WTC11 (cell line): ENCODE results near the gene MAML2. TPM values are rescaled to one million over a fixed set of nuclear protein-coding genes. Genes with fewer than 3 reads are reported as not detected.

Experiments used
- ATAC-seq: fragments of 200-7000 bp; cut with Tn5 transposase; 2 replicates; pipeline ENCODE4 v1.10.0; 2021; ENCODE audit warnings: mild to moderate bottlenecking, moderate library complexity
- CTCF ChIA-PET: fragments of 300-600 bp; sonication (Branson Sonifier 250); formaldehyde crosslinking; loops from one replicate; lab custom pipeline; 2021; ENCODE audit warnings: antibody characterized with exemption; lab: Charles Lee
- POLR2A ChIA-PET: fragments of 350-600 bp; sonication (Branson Sonifier 250); formaldehyde crosslinking; loops from one replicate; lab custom pipeline; 2021; ENCODE audit warnings: antibody characterized with exemption; lab: Charles Lee
- DNase-seq: peaks from one replicate; pipeline ENCODE4 v3.0.0; 2021; ENCODE audit warnings: low spot score
- H3K27ac Mint-ChIP-seq: 2 replicates; pipeline ENCODE4 v1.8.0; 2021; ENCODE audit warnings: mixed read lengths
- H3K27me3 Mint-ChIP-seq: 2 replicates; pipeline ENCODE4 v1.8.0; 2021; ENCODE audit warnings: low read depth, mild to moderate bottlenecking, moderate library complexity, mixed read lengths
- H3K36me3 Mint-ChIP-seq: 2 replicates; pipeline ENCODE4 v1.8.0; 2021; ENCODE audit warnings: mixed read lengths
- H3K4me1 Mint-ChIP-seq: 2 replicates; pipeline ENCODE4 v1.8.0; 2022; ENCODE audit warnings: mixed read lengths
- H3K4me3 Mint-ChIP-seq: 2 replicates; pipeline ENCODE4 v1.8.0; 2021; ENCODE audit warnings: mild to moderate bottlenecking, moderate library complexity, mixed read lengths
- H3K9me3 Mint-ChIP-seq: 2 replicates; pipeline ENCODE4 v1.8.0; 2021; ENCODE audit warnings: mixed read lengths
- ATF6 ChIP-seq: sonication (generic); formaldehyde crosslinking; IDR thresholded peaks from 2 replicates; pipeline ENCODE4 v1.8.1; 2023; ENCODE audit warnings: mild to moderate bottlenecking, missing genetic modification reagents
- CTCF ChIP-seq: fragments of 200-600 bp; IDR thresholded peaks from 2 replicates; pipeline ENCODE4 v1.8.0; 2022; ENCODE audit warnings: antibody characterized with exemption
- E2F5 ChIP-seq: sonication (generic); formaldehyde crosslinking; IDR thresholded peaks from 2 replicates; pipeline ENCODE4 v1.8.1; 2022; ENCODE audit warnings: mild to moderate bottlenecking, moderate library complexity, missing genetic modification reagents
- ETV6 ChIP-seq: sonication (generic); formaldehyde crosslinking; IDR thresholded peaks from 2 replicates; pipeline ENCODE4 v1.8.1; 2022; ENCODE audit warnings: mild to moderate bottlenecking, missing genetic modification reagents
- FOXJ3 ChIP-seq: sonication (generic); formaldehyde crosslinking; IDR thresholded peaks from 2 replicates; pipeline ENCODE4 v1.9.0; 2021; ENCODE audit warnings: missing genetic modification reagents, mild to moderate bottlenecking, borderline replicate concordance
- MYBL2 ChIP-seq: sonication (generic); formaldehyde crosslinking; IDR thresholded peaks from 2 replicates; pipeline ENCODE4 v1.8.1; 2023; ENCODE audit warnings: mild to moderate bottlenecking, moderate library complexity, missing genetic modification reagents
- NFATC4 ChIP-seq: fragments of 250-450 bp; sonication (Bioruptor Pico); IDR thresholded peaks from 2 replicates; pipeline ENCODE4 v1.9.0; 2021; ENCODE audit warnings: mild to moderate bottlenecking
- OVOL2 ChIP-seq: fragments of 250-450 bp; sonication (Bioruptor Pico); IDR thresholded peaks from 2 replicates; pipeline ENCODE4 v1.9.0; 2021; ENCODE audit warnings: mild to moderate bottlenecking, borderline replicate concordance
- RELA ChIP-seq: sonication (generic); formaldehyde crosslinking; IDR thresholded peaks from 2 replicates; pipeline ENCODE4 v1.8.1; 2022; ENCODE audit warnings: missing genetic modification reagents, mild to moderate bottlenecking, borderline replicate concordance
- SP1 ChIP-seq: sonication (generic); formaldehyde crosslinking; conservative IDR thresholded peaks from 2 replicates; pipeline ENCODE4 v1.8.1; 2022; ENCODE audit warnings: missing genetic modification reagents
- ZNF281 ChIP-seq: sonication (generic); formaldehyde crosslinking; IDR thresholded peaks from 2 replicates; pipeline ENCODE4 v1.8.0; 2023; ENCODE audit warnings: mild to moderate bottlenecking, missing genetic modification reagents
- ZNF423 ChIP-seq: fragments of 250-450 bp; sonication (Bioruptor Pico); IDR thresholded peaks from 2 replicates; pipeline ENCODE4 v2.1.2; 2022; ENCODE audit warnings: mild to moderate bottlenecking, moderate library complexity
- ZNF671 ChIP-seq: fragments of 250-450 bp; sonication (Bioruptor Pico); IDR thresholded peaks from 2 replicates; pipeline ENCODE4 v1.8.0; 2021; ENCODE audit warnings: mild to moderate bottlenecking
- total RNA-seq: library from RNA; stranded (reverse); gene quantifications from 3 replicates; pipeline ENCODE4 v1.2.3, GENCODE V29; 2021
- TF ChIP-seq, protein P1 (sequence below): sonication (generic); formaldehyde crosslinking; IDR thresholded peaks from 2 replicates; pipeline ENCODE4 v1.8.1; 2022; ENCODE audit warnings: low read depth, missing genetic modification reagents, borderline replicate concordance
- TF ChIP-seq, protein P2 (sequence below): fragments of 250-450 bp; sonication (Bioruptor Pico); IDR thresholded peaks from 2 replicates; pipeline ENCODE4 v1.9.0; 2021; ENCODE audit warnings: mild to moderate bottlenecking
- TF ChIP-seq, protein P3 (sequence below): sonication (generic); formaldehyde crosslinking; IDR thresholded peaks from 2 replicates; pipeline ENCODE4 v1.8.0; 2022; ENCODE audit warnings: mild to moderate bottlenecking, missing genetic modification reagents

MAML2 gene
- total RNA-seq, 1 experiment from 2014 or later, result 8.1 TPM

DNA sequence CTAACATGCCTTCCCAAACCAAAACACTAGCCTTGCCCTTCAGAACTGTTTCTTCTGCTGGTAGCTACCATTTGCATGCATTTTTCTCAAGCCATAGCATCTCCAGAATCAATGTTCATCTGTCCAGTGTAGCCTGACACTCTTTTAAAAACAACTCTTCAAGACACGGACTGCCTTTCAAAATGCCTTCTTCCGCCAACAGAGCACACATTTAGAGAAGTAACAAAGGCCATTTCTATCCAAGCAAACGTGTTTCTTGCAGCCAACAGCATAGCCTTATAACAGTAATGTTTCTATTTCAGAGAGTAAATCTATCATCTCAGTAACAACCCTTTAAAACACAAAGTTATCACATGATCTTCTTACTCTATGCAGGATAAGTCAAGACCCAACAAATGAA is 275.8 kb downstream of the MAML2 start (continued):
- TF ChIP-seq E2F5 (CRISPR knock-in tag) (no peak), NFATC4 (CRISPR knock-in tag) (no peak)

- Mint-ChIP-seq H3K4me1 (peaks cover 9% of the 10 kb centered on the region; the same call in 1 of the 2 replicates), H3K27me3 (no peaks in the 10 kb centered on the region), H3K9me3 (no peaks in the 10 kb centered on the region), H3K36me3 (no peaks in the 10 kb centered on the region), H3K4me3 (no peak overlapping the region), H3K27ac (no peak overlapping the region)
- DNase-seq, result no peak
- TF ChIP-seq SP1 (no peak), RELA (no peak), OVOL2 (CRISPR knock-in tag) (no peak), FOXJ3 (no peak), ETV6 (CRISPR knock-in tag) (no peak), ZNF423 (CRISPR knock-in tag) (no peak), MYBL2 (CRISPR knock-in tag) (no peak), ZNF671 (CRISPR knock-in tag) (no peak)
- TF ChIP-seq, protein P1, sequence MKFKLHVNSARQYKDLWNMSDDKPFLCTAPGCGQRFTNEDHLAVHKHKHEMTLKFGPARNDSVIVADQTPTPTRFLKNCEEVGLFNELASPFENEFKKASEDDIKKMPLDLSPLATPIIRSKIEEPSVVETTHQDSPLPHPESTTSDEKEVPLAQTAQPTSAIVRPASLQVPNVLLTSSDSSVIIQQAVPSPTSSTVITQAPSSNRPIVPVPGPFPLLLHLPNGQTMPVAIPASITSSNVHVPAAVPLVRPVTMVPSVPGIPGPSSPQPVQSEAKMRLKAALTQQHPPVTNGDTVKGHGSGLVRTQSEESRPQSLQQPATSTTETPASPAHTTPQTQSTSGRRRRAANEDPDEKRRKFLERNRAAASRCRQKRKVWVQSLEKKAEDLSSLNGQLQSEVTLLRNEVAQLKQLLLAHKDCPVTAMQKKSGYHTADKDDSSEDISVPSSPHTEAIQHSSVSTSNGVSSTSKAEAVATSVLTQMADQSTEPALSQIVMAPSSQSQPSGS, result no peak
- TF ChIP-seq, protein P2, sequence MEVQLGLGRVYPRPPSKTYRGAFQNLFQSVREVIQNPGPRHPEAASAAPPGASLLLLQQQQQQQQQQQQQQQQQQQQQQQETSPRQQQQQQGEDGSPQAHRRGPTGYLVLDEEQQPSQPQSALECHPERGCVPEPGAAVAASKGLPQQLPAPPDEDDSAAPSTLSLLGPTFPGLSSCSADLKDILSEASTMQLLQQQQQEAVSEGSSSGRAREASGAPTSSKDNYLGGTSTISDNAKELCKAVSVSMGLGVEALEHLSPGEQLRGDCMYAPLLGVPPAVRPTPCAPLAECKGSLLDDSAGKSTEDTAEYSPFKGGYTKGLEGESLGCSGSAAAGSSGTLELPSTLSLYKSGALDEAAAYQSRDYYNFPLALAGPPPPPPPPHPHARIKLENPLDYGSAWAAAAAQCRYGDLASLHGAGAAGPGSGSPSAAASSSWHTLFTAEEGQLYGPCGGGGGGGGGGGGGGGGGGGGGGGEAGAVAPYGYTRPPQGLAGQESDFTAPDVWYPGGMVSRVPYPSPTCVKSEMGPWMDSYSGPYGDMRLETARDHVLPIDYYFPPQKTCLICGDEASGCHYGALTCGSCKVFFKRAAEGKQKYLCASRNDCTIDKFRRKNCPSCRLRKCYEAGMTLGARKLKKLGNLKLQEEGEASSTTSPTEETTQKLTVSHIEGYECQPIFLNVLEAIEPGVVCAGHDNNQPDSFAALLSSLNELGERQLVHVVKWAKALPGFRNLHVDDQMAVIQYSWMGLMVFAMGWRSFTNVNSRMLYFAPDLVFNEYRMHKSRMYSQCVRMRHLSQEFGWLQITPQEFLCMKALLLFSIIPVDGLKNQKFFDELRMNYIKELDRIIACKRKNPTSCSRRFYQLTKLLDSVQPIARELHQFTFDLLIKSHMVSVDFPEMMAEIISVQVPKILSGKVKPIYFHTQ (CRISPR knock-in tag), result no peak
- TF ChIP-seq, protein P3, sequence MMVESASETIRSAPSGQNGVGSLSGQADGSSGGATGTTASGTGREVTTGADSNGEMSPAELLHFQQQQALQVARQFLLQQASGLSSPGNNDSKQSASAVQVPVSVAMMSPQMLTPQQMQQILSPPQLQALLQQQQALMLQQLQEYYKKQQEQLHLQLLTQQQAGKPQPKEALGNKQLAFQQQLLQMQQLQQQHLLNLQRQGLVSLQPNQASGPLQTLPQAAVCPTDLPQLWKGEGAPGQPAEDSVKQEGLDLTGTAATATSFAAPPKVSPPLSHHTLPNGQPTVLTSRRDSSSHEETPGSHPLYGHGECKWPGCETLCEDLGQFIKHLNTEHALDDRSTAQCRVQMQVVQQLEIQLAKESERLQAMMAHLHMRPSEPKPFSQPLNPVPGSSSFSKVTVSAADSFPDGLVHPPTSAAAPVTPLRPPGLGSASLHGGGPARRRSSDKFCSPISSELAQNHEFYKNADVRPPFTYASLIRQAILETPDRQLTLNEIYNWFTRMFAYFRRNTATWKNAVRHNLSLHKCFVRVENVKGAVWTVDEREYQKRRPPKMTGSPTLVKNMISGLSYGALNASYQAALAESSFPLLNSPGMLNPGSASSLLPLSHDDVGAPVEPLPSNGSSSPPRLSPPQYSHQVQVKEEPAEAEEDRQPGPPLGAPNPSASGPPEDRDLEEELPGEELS (CRISPR knock-in tag), result no peak
- ATAC-seq, result no peak
- CTCF ChIA-PET, result no interaction called here
- POLR2A ChIA-PET, result interaction anchor here (0.6 kb wide), 1 partner anchor 211 kb away, joined by 3 read pairs; no protein-coding TSS in a partner anchor
Measured at GRCh38 chr11:96065379-96065778, 277.6 kb downstream of the MAML2 start.

GRCh38 chr11:96063886-96064285 is 279.1 kb downstream of the MAML2 start:
- POLR2A ChIA-PET, result interaction anchor here (0.6 kb wide), 1 partner anchor 49 kb away, joined by 4 read pairs; no protein-coding TSS in a partner anchor
- H3K36me3 Mint-ChIP-seq, result no peaks in the 10 kb centered on the region
- CTCF ChIA-PET, result interaction anchor here (2.5 kb wide), 1 partner anchor 279 kb away, joined by 9 read pairs; the partner anchor contains the start of gene MAML2
- H3K27me3 Mint-ChIP-seq, result no peaks in the 10 kb centered on the region
- no peak overlapping the region for H3K27ac Mint-ChIP-seq
- no peak for TF ChIP-seq ZNF671 (CRISPR knock-in tag)
- TF ChIP-seq, all 79 proteins: peak for 0
- DNase-seq (no peak), ATAC-seq (no peak)
- H3K9me3 Mint-ChIP-seq, result no peaks in the 10 kb centered on the region
- peaks cover 9% of the 10 kb centered on the region; the same call in 1 of the 2 replicates for H3K4me1 Mint-ChIP-seq
- H3K4me3 Mint-ChIP-seq, result no peak overlapping the region

DNA sequence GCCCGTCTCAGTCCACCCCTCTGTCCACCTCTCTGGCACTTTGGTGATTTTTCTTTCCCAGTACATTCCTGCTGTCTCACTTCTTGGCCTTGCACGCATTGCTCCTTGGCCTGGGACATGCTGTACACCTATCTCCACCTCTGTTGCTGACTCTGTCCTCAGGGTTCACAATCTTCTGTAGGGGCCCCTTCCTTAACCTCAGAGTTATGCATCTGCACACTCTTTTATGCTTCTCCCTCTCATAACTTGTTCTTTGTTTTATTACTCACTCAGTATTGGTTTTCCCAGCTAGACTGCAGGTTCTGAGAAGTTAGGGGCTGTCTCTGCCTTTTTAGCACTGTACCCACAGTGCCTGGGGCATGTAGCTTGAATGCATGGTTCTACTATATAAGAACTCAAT is 279.9 kb downstream of the MAML2 start:
- Mint-ChIP-seq H3K9me3 (no peaks in the 10 kb centered on the region), H3K27me3 (no peaks in the 10 kb centered on the region), H3K4me3 (no peak overlapping the region), H3K4me1 (peaks cover 9% of the 10 kb centered on the region; the same call in 1 of the 2 replicates), H3K36me3 (no peaks in the 10 kb centered on the region), H3K27ac (no peak overlapping the region)
- DNase-seq, result no peak
- ChIA-PET CTCF (interaction anchor here (2.5 kb wide), 1 partner anchor 280 kb away, joined by 9 read pairs; the partner anchor contains the start of gene MAML2), POLR2A (interaction anchor here (0.6 kb wide), 1 partner anchor 50 kb away, joined by 4 read pairs; no protein-coding TSS in a partner anchor)
- no peak for ATAC-seq
- no peak for TF ChIP-seq ZNF281 (CRISPR knock-in tag)
- TF ChIP-seq CTCF, result no peak
- TF ChIP-seq ATF6 (CRISPR knock-in tag), result no peak
